Peyer's patch (tissue), 4 donors: ENCODE results near the gene ZNF354C. TPM values are rescaled to one million over a fixed set of nuclear protein-coding genes. Genes with fewer than 3 reads are reported as not detected.
A peak's percentile ranks its signal among the peaks of the same experiment; 100 is the strongest.

Experiments used
- DNase-seq, 3 donors: peaks; one replicate each; pipeline ENCODE4 v3.0.0-alpha.2; 2017 to 2019
- H3K27ac ChIP-seq, 4 donors: fragments of 200-600 bp; sonication (generic); one replicate each; pipeline ENCODE4 v1.5.1; 2016 to 2019
- H3K27me3 ChIP-seq, 2 donors: fragments of 200-600 bp; sonication (generic); one replicate each; pipeline ENCODE4 v1.5.1; 2019
- H3K36me3 ChIP-seq, 3 donors: fragments of 200-600 bp; sonication (generic); one replicate each; pipeline ENCODE4 v1.5.1; 2016 to 2019
- H3K4me1 ChIP-seq, 4 donors: fragments of 200-600 bp; sonication (generic); one replicate each; pipeline ENCODE4 v1.5.1; 2016 to 2019
- H3K4me3 ChIP-seq, 4 donors: fragments of 200-600 bp; sonication (generic); 1 replicate in 3 of 4; 2 replicates in 1 of 4; pipeline ENCODE4 v1.5.1; 2016 to 2019; ENCODE audit warnings: mild to moderate bottlenecking in 1 of 4
- H3K9me3 ChIP-seq, 4 donors: fragments of 200-600 bp; sonication (generic); one replicate each; pipeline ENCODE4 v1.5.1; 2016 to 2019; ENCODE audit warnings: mild to moderate bottlenecking in 1 of 4
- CTCF ChIP-seq, 6 experiments: fragments of 450-650 bp in 4 of 6; fragments of 200-600 bp in 2 of 6; sonication (generic) in 1 of 6; IDR thresholded peaks; one replicate each; pipeline ENCODE4 v1.5.1; 2017 to 2019; ENCODE audit warnings: antibody characterized with exemption in 6 of 6, mild to moderate bottlenecking in 3 of 6, moderate library complexity in 1 of 6
- POLR2A ChIP-seq, 2 donors: fragments of 450-650 bp; IDR thresholded peaks; one replicate each; pipeline ENCODE4 v1.5.1; 2017; ENCODE audit warnings: antibody characterized with exemption in 2 of 2, mild to moderate bottlenecking in 2 of 2, moderate library complexity in 2 of 2
- total RNA-seq, 4 donors: library from RNA; depleted of rRNA; stranded (reverse); fragments of >200 nt; gene quantifications; one replicate each; pipeline ENCODE4 v1.1.0, GENCODE V29; 2016

Gene ZNF354C
- total RNA-seq, 4 donors from 2014 or later, result 2.0 to 5.8 (median 2.7) TPM

- Histone ChIP-seq H3K27me3 (no peaks in the 10 kb centered on the region), H3K4me1 (no peaks in the 10 kb centered on the region), H3K36me3 (no peaks in the 10 kb centered on the region), H3K4me3 (no peak overlapping the region), H3K9me3 (peaks cover 0 to 21% (median 4%) of the 10 kb centered on the region in 4 donors), H3K27ac (no peak overlapping the region)
- no peak for TF ChIP-seq CTCF (IDR thresholded peaks at IDR 0.05)
- DNase-seq, result no peak
Observed at GRCh38 chr5:179114756-179115155, 54.6 kb downstream of the ZNF354C start.

- DNase-seq, result no peak
- H3K9me3 ChIP-seq, result peaks cover 0 to 21% (median 4%) of the 10 kb centered on the region in 4 donors
Observed at GRCh38 chr5:179115307-179115706, 55.1 kb downstream of the ZNF354C start.

GRCh38 chr5:179115845-179116524 lies 55.8 kb downstream of the ZNF354C start:
- H3K36me3 ChIP-seq, result no peaks in the 10 kb centered on the region
- H3K4me3 ChIP-seq, result no peak overlapping the region
- peaks cover 0 to 21% (median 4%) of the 10 kb centered on the region in 4 donors for H3K9me3 ChIP-seq
- no peak overlapping the region for H3K27ac ChIP-seq
- DNase-seq, result peak in 1 of 3 donors; percentile 13
- no peak for TF ChIP-seq POLR2A (IDR thresholded peaks at IDR 0.05)
- H3K27me3 ChIP-seq, result no peaks in the 10 kb centered on the region
- no peaks in the 10 kb centered on the region for H3K4me1 ChIP-seq

More at GRCh38 chr5:179115307-179115706, 55.1 kb downstream of the ZNF354C start:
- TF ChIP-seq POLR2A (IDR thresholded peaks at IDR 0.05) (no peak), CTCF (IDR thresholded peaks at IDR 0.05) (no peak)
- H3K4me3 ChIP-seq, result no peak overlapping the region
- H3K27ac ChIP-seq, result no peak overlapping the region
- H3K4me1 ChIP-seq, result no peaks in the 10 kb centered on the region
- H3K27me3 ChIP-seq, result no peaks in the 10 kb centered on the region
- H3K36me3 ChIP-seq, result no peaks in the 10 kb centered on the region

- Histone ChIP-seq H3K27ac (no peak overlapping the region), H3K27me3 (no peaks in the 10 kb centered on the region), H3K4me1 (no peaks in the 10 kb centered on the region), H3K4me3 (no peak overlapping the region), H3K36me3 (no peaks in the 10 kb centered on the region), H3K9me3 (peaks cover 0 to 25% (median 6%) of the 10 kb centered on the region in 4 donors)
- TF ChIP-seq POLR2A (IDR thresholded peaks at IDR 0.05), result no peak
- DNase-seq, result no peak
Observed at GRCh38 chr5:179118338-179118737, 58.2 kb downstream of the ZNF354C start.

- no peaks in the 10 kb centered on the region for H3K4me1 ChIP-seq
- DNase-seq, result peak in 1 of 3 donors; percentile 31
- H3K27ac ChIP-seq, result no peak overlapping the region
- no peaks in the 10 kb centered on the region for H3K36me3 ChIP-seq
- TF ChIP-seq CTCF (IDR thresholded peaks at IDR 0.05), result no peak
- no peak for TF ChIP-seq POLR2A (IDR thresholded peaks at IDR 0.05)
- H3K9me3 ChIP-seq, result peaks cover 0 to 23% (median 5%) of the 10 kb centered on the region in 4 donors
- no peak overlapping the region for H3K4me3 ChIP-seq
- H3K27me3 ChIP-seq, result no peaks in the 10 kb centered on the region
Observed at GRCh38 chr5:179118756-179119414, 58.7 kb downstream of the ZNF354C start.

- peak in 2 of 3 donors; percentile 9 to 22 for DNase-seq
- no peak overlapping the region for H3K27ac ChIP-seq
- H3K4me1 ChIP-seq, result no peaks in the 10 kb centered on the region
- H3K4me3 ChIP-seq, result no peak overlapping the region
- H3K9me3 ChIP-seq, result peaks cover 0 to 20% (median 2%) of the 10 kb centered on the region in 4 donors
- H3K27me3 ChIP-seq, result no peaks in the 10 kb centered on the region
- H3K36me3 ChIP-seq, result no peaks in the 10 kb centered on the region
- TF ChIP-seq CTCF (IDR thresholded peaks at IDR 0.05), result no peak
- TF ChIP-seq POLR2A (IDR thresholded peaks at IDR 0.05), result no peak
Observed at GRCh38 chr5:179119415-179120170, 59.4 kb downstream of the ZNF354C start.
